ENCODE data around the gene NUDT7.

NUDT7 gene

GRCh38 chr16:77760800-77761199, 38.5 kb downstream of the NUDT7 start:
- Histone ChIP-seq H3K9ac (ENCODE audit: low read depth, low read length) (no peak overlapping the region), H3K27me3 (ENCODE audit: control insufficient read depth, insufficient read depth, low read length) (no peaks in the 10 kb centered on the region), H3K4me1 (ENCODE audit: control insufficient read depth, insufficient read depth, low read length) (no peaks in the 10 kb centered on the region), H3K9me3 (ENCODE audit: control insufficient read depth, insufficient read depth, low read length) (no peaks in the 10 kb centered on the region), H3K36me3 (ENCODE audit: control insufficient read depth, insufficient read depth, low read length) (no peaks in the 10 kb centered on the region), H3K4me3 (ENCODE audit: low read depth, low read length) (no peak overlapping the region)

GRCh38 chr16:77761204-77761603, 38.9 kb downstream of the NUDT7 start:
- Histone ChIP-seq H3K27me3 (ENCODE audit: control insufficient read depth, insufficient read depth, low read length) (no peaks in the 10 kb centered on the region), H3K4me1 (ENCODE audit: control insufficient read depth, insufficient read depth, low read length) (no peaks in the 10 kb centered on the region), H3K9me3 (ENCODE audit: control insufficient read depth, insufficient read depth, low read length) (no peaks in the 10 kb centered on the region), H3K4me3 (ENCODE audit: low read depth, low read length) (no peak overlapping the region), H3K36me3 (ENCODE audit: control insufficient read depth, insufficient read depth, low read length) (no peaks in the 10 kb centered on the region), H3K9ac (ENCODE audit: low read depth, low read length) (no peak overlapping the region)

GRCh38 chr16:77762262-77762661, 39.9 kb downstream of the NUDT7 start:
- no peaks in the 10 kb centered on the region for H3K9me3 ChIP-seq (ENCODE audit: control insufficient read depth, insufficient read depth, low read length)
- no peaks in the 10 kb centered on the region for H3K4me1 ChIP-seq (ENCODE audit: control insufficient read depth, insufficient read depth, low read length)
- no peak overlapping the region for H3K9ac ChIP-seq (ENCODE audit: low read depth, low read length)
- H3K4me3 ChIP-seq (ENCODE audit: low read depth, low read length) = no peak overlapping the region
- no peaks in the 10 kb centered on the region for H3K27me3 ChIP-seq (ENCODE audit: control insufficient read depth, insufficient read depth, low read length)
- no peaks in the 10 kb centered on the region for H3K36me3 ChIP-seq (ENCODE audit: control insufficient read depth, insufficient read depth, low read length)

GRCh38 chr16:77763994-77764393, 41.7 kb downstream of the NUDT7 start:
- H3K36me3 ChIP-seq (ENCODE audit: control insufficient read depth, insufficient read depth, low read length) = no peaks in the 10 kb centered on the region
- H3K9me3 ChIP-seq (ENCODE audit: control insufficient read depth, insufficient read depth, low read length) = no peaks in the 10 kb centered on the region
- no peak overlapping the region for H3K9ac ChIP-seq (ENCODE audit: low read depth, low read length)
- H3K4me1 ChIP-seq (ENCODE audit: control insufficient read depth, insufficient read depth, low read length) = no peaks in the 10 kb centered on the region
- H3K27me3 ChIP-seq (ENCODE audit: control insufficient read depth, insufficient read depth, low read length) = no peaks in the 10 kb centered on the region
- no peak overlapping the region for H3K4me3 ChIP-seq (ENCODE audit: low read depth, low read length)

- H3K4me1 ChIP-seq (ENCODE audit: control insufficient read depth, insufficient read depth, low read length) = no peaks in the 10 kb centered on the region
- no peaks in the 10 kb centered on the region for H3K36me3 ChIP-seq (ENCODE audit: control insufficient read depth, insufficient read depth, low read length)
- H3K9ac ChIP-seq (ENCODE audit: low read depth, low read length) = no peak overlapping the region
- H3K9me3 ChIP-seq (ENCODE audit: control insufficient read depth, insufficient read depth, low read length) = no peaks in the 10 kb centered on the region
- H3K4me3 ChIP-seq (ENCODE audit: low read depth, low read length) = no peak overlapping the region
- no peaks in the 10 kb centered on the region for H3K27me3 ChIP-seq (ENCODE audit: control insufficient read depth, insufficient read depth, low read length)
Measured at GRCh38 chr16:77767211-77767610, 44.9 kb downstream of the NUDT7 start.

GRCh38 chr16:77767826-77768225, 45.5 kb downstream of the NUDT7 start:
- H3K9ac ChIP-seq (ENCODE audit: low read depth, low read length) = no peak overlapping the region
- H3K36me3 ChIP-seq (ENCODE audit: control insufficient read depth, insufficient read depth, low read length) = no peaks in the 10 kb centered on the region
- no peaks in the 10 kb centered on the region for H3K9me3 ChIP-seq (ENCODE audit: control insufficient read depth, insufficient read depth, low read length)
- no peak overlapping the region for H3K4me3 ChIP-seq (ENCODE audit: low read depth, low read length)
- no peaks in the 10 kb centered on the region for H3K4me1 ChIP-seq (ENCODE audit: control insufficient read depth, insufficient read depth, low read length)
- H3K27me3 ChIP-seq (ENCODE audit: control insufficient read depth, insufficient read depth, low read length) = no peaks in the 10 kb centered on the region

GRCh38 chr16:77775911-77776909, 53.9 kb downstream of the NUDT7 start:
- H3K9me3 ChIP-seq (ENCODE audit: control insufficient read depth, insufficient read depth, low read length) = no peaks in the 10 kb centered on the region
- no peak overlapping the region for H3K4me3 ChIP-seq (ENCODE audit: low read depth, low read length)
- H3K4me1 ChIP-seq (ENCODE audit: control insufficient read depth, insufficient read depth, low read length) = no peaks in the 10 kb centered on the region
- H3K27me3 ChIP-seq (ENCODE audit: control insufficient read depth, insufficient read depth, low read length) = no peaks in the 10 kb centered on the region
- no peak overlapping the region for H3K9ac ChIP-seq (ENCODE audit: low read depth, low read length)
- no peaks in the 10 kb centered on the region for H3K36me3 ChIP-seq (ENCODE audit: control insufficient read depth, insufficient read depth, low read length)

GRCh38 chr16:77777745-77778144, 55.4 kb downstream of the NUDT7 start:
- Histone ChIP-seq H3K9ac (ENCODE audit: low read depth, low read length) (no peak overlapping the region), H3K36me3 (ENCODE audit: control insufficient read depth, insufficient read depth, low read length) (no peaks in the 10 kb centered on the region), H3K4me3 (ENCODE audit: low read depth, low read length) (no peak overlapping the region), H3K4me1 (ENCODE audit: control insufficient read depth, insufficient read depth, low read length) (no peaks in the 10 kb centered on the region), H3K9me3 (ENCODE audit: control insufficient read depth, insufficient read depth, low read length) (no peaks in the 10 kb centered on the region), H3K27me3 (ENCODE audit: control insufficient read depth, insufficient read depth, low read length) (no peaks in the 10 kb centered on the region)

- H3K4me3 ChIP-seq (ENCODE audit: low read depth, low read length) = no peak overlapping the region
- no peaks in the 10 kb centered on the region for H3K9me3 ChIP-seq (ENCODE audit: control insufficient read depth, insufficient read depth, low read length)
- H3K9ac ChIP-seq (ENCODE audit: low read depth, low read length) = no peak overlapping the region
- H3K27me3 ChIP-seq (ENCODE audit: control insufficient read depth, insufficient read depth, low read length) = no peaks in the 10 kb centered on the region
- no peaks in the 10 kb centered on the region for H3K4me1 ChIP-seq (ENCODE audit: control insufficient read depth, insufficient read depth, low read length)
- H3K36me3 ChIP-seq (ENCODE audit: control insufficient read depth, insufficient read depth, low read length) = no peaks in the 10 kb centered on the region
Measured at GRCh38 chr16:77780378-77780837, 58.1 kb downstream of the NUDT7 start.

GRCh38 chr16:77781091-77781490, 58.8 kb downstream of the NUDT7 start:
- Histone ChIP-seq H3K36me3 (ENCODE audit: control insufficient read depth, insufficient read depth, low read length) (no peaks in the 10 kb centered on the region), H3K4me3 (ENCODE audit: low read depth, low read length) (no peak overlapping the region), H3K9ac (ENCODE audit: low read depth, low read length) (no peak overlapping the region), H3K27me3 (ENCODE audit: control insufficient read depth, insufficient read depth, low read length) (peaks cover under 1% of the 10 kb centered on the region), H3K9me3 (ENCODE audit: control insufficient read depth, insufficient read depth, low read length) (no peaks in the 10 kb centered on the region), H3K4me1 (ENCODE audit: control insufficient read depth, insufficient read depth, low read length) (no peaks in the 10 kb centered on the region)

- Histone ChIP-seq H3K9ac (ENCODE audit: low read depth, low read length) (no peak overlapping the region), H3K36me3 (ENCODE audit: control insufficient read depth, insufficient read depth, low read length) (no peaks in the 10 kb centered on the region), H3K4me3 (ENCODE audit: low read depth, low read length) (no peak overlapping the region), H3K4me1 (ENCODE audit: control insufficient read depth, insufficient read depth, low read length) (no peaks in the 10 kb centered on the region), H3K27me3 (ENCODE audit: control insufficient read depth, insufficient read depth, low read length) (peaks cover 17% of the 10 kb centered on the region), H3K9me3 (ENCODE audit: control insufficient read depth, insufficient read depth, low read length) (no peaks in the 10 kb centered on the region)
Measured at GRCh38 chr16:77782694-77783093, 60.4 kb downstream of the NUDT7 start.
